K562 (cell line): ENCODE data around the gene BCKDHB. TPM values are rescaled to one million over a fixed set of nuclear protein-coding genes. Genes with fewer than 3 reads are reported as not detected.

Experiments used
- ATAC-seq: fragments of 200-7000 bp; cut with Tn5 transposase; 3 replicates; pipeline ENCODE4 v1.9.1; 2020; ENCODE audit warnings: moderate library complexity
- BruUV-seq: library from RNA; stranded (reverse); fragments of 400-500 nt; replicated peaks from 2 replicates; lab custom pipeline; 2021; lab: Mats Ljungman, UMichigan
- CTCF ChIA-PET: fragments of 300-600 bp; formaldehyde crosslinking; extraction: SDS; loops from one replicate; lab custom pipeline; 2021; ENCODE audit warnings: low intra/inter-chr PET ratio; lab: Yijun Ruan, JAX
- POLR2A ChIA-PET: fragments of 300-600, 350-650 bp; sonication (Branson Sonifier 250); formaldehyde crosslinking; extraction: SDS; loops from one replicate; lab custom pipeline; 2021; ENCODE audit warnings: antibody characterized with exemption, inconsistent platforms; lab: Yijun Ruan, JAX
- DNase-seq, 4 experiments: peaks; one replicate each; pipeline versions ENCODE4 v3.0.0 to v3.0.0-alpha.2; 2011 to 2018; ENCODE audit warnings: low spot score in 3 of 4, mixed read lengths in 3 of 4; ENCODE audit errors: extremely low read depth in 1 of 4
- FAIRE-seq: peaks from 2 replicates; lab custom pipeline; 2011; peaks lifted over from hg19 to GRCh38; lab: Jason Lieb, UNC
- H2AFZ ChIP-seq: 2 replicates; pipeline ENCODE4 v1.6.0; 2011; ENCODE audit warnings: low read depth, low read length, control low read depth, inconsistent platforms
- H3K27ac ChIP-seq: fragments of 200-600 bp; 3 replicates; pipeline ENCODE4 v1.8.0; 2011; ENCODE audit warnings: low read depth, mild to moderate bottlenecking, control low read depth, inconsistent platforms, low read length, moderate library complexity, mixed read lengths; ENCODE audit errors: extremely low read depth
- H3K27me3 ChIP-seq, 2 experiments: fragments of 300-600 bp in 1 of 2; 2 replicates in 1 of 2; 3 replicates in 1 of 2; pipeline versions ENCODE4 v1.6.0 to v1.8.0; 2011; ENCODE audit warnings: inconsistent platforms in 2 of 2, low read length in 2 of 2, mild to moderate bottlenecking in 1 of 2, mixed read lengths in 1 of 2, moderate library complexity in 1 of 2; ENCODE audit not compliant: control insufficient read depth in 2 of 2, insufficient read depth in 2 of 2
- H3K36me3 ChIP-seq: fragments of 300-600 bp; 3 replicates; pipeline ENCODE4 v1.8.0; 2011; ENCODE audit warnings: mild to moderate bottlenecking, low read length, inconsistent platforms; ENCODE audit not compliant: control insufficient read depth, insufficient read depth
- H3K4me1 ChIP-seq, 2 experiments: fragments of 200-600 bp in 1 of 2; replicated peaks in 1 of 2; 2 replicates in 1 of 2; 3 replicates in 1 of 2; pipeline versions ENCODE4 v1.5.1 to v1.8.0; 2011; ENCODE audit warnings: inconsistent platforms in 2 of 2, low read length in 2 of 2, mild to moderate bottlenecking in 1 of 2, mixed read lengths in 1 of 2, moderate library complexity in 1 of 2; ENCODE audit not compliant: control insufficient read depth in 2 of 2, insufficient read depth in 2 of 2
- H3K4me2 ChIP-seq: 2 replicates; pipeline ENCODE4 v1.6.1; 2011; ENCODE audit warnings: low read length, control low read depth, inconsistent platforms, mixed read lengths; ENCODE audit not compliant: insufficient read depth
- H3K4me3 ChIP-seq: fragments of 200-600 bp; sonication (generic), shearing (Covaris generic); 2 replicates; pipeline ENCODE4 v1.5.1; 2016; ENCODE audit warnings: control low read depth, inconsistent platforms
- H3K79me2 ChIP-seq: fragments of 200-600 bp; 3 replicates; pipeline ENCODE4 v1.8.0; 2011; ENCODE audit warnings: low read length, inconsistent platforms; ENCODE audit not compliant: control insufficient read depth, insufficient read depth
- H3K9ac ChIP-seq, 2 experiments: 2 replicates each; pipeline versions ENCODE4 v1.6.0 to v1.6.1; 2011; ENCODE audit warnings: low read depth in 2 of 2, low read length in 2 of 2, control low read depth in 1 of 2, inconsistent platforms in 1 of 2, mild to moderate bottlenecking in 1 of 2, mixed read lengths in 1 of 2; ENCODE audit not compliant: insufficient read depth in 1 of 2
- H3K9me1 ChIP-seq: one replicate; pipeline ENCODE4 v1.6.0; 2011; ENCODE audit warnings: inconsistent platforms, mild to moderate bottlenecking, low read length, moderate library complexity; ENCODE audit not compliant: control insufficient read depth, insufficient read depth
- H3K9me3 ChIP-seq: replicated peaks from 2 replicates; pipeline ENCODE4 v1.5.1; 2011; ENCODE audit warnings: low read depth, low read length, inconsistent platforms; ENCODE audit not compliant: control insufficient read depth, insufficient read depth
- H4K20me1 ChIP-seq: replicated peaks from 2 replicates; pipeline ENCODE4 v1.6.1; 2011; ENCODE audit warnings: low read length, inconsistent platforms, mixed read lengths; ENCODE audit not compliant: control insufficient read depth, insufficient read depth
- CAMTA2 ChIP-seq: fragments of 250-450 bp; sonication (Bioruptor Pico); conservative IDR thresholded peaks from 2 replicates; pipeline ENCODE4 v1.5.1; 2022
- HINFP ChIP-seq: fragments of 450-650 bp; conservative IDR thresholded peaks from 2 replicates; pipeline ENCODE4 v1.6.1; 2016; ENCODE audit warnings: missing genetic modification characterization, low read depth, mild to moderate bottlenecking, control low read depth, missing compliant biosample characterization
- NFXL1 ChIP-seq: fragments of 450-650 bp; formaldehyde crosslinking; IDR thresholded peaks from 2 replicates; pipeline ENCODE4 v1.4.0; 2021; ENCODE audit warnings: mild to moderate bottlenecking
- ZNF12 ChIP-seq: sonication (generic); formaldehyde crosslinking; IDR thresholded peaks from 2 replicates; pipeline ENCODE4 v1.4.0; 2020; ENCODE audit warnings: mild to moderate bottlenecking, missing genetic modification reagents
- ZNF583 ChIP-seq: fragments of 250-450 bp; sonication (Bioruptor Pico); IDR thresholded peaks from 2 replicates; pipeline ENCODE4 v1.4.0; 2020
- ZNF696 ChIP-seq: fragments of 250-450 bp; sonication (Bioruptor Pico); conservative IDR thresholded peaks from 2 replicates; pipeline ENCODE4 v1.4.0; 2020; ENCODE audit warnings: mild to moderate bottlenecking, moderate library complexity
- WGBS: fragments of 100-300 bp; shearing (Covaris generic); methylation state at CpG from one replicate; pipeline ENCODE4 v1.1.6; 2016; ENCODE audit warnings: low coverage, mixed read lengths; ENCODE audit not compliant: insufficient coverage; ENCODE audit errors: missing lambda C conversion rate; 5-methylcytosine and 5-hydroxymethylcytosine counted together
- in situ Hi-C: fragments of 300-500 bp; cut with MboI; formaldehyde crosslinking; loops from 4 replicates; pipeline ENCODE4 v1.15.0; 2018; ENCODE audit warnings: inconsistent platforms, mixed read lengths
- intact Hi-C: fragments of 100-400 bp; cut with micrococcal nuclease; formaldehyde crosslinking; loops from 2 replicates; pipeline ENCODE4 v1.14.2; 2022
- polyA plus RNA-seq, 8 experiments: library from polyadenylated mRNA; depleted of rRNA in 4 of 8; stranded (reverse) in 5 of 8; unstranded in 3 of 8; fragments of >200 nt; fragmentation: Nextera tagmentation in 2 of 8; fragmentation: Illumina TruSeq in 1 of 8; extraction: Ambion mirVana in 2 of 8; extraction: Trizol in 1 of 8; gene quantifications; 2 replicates each; pipeline versions ENCODE4 v1.2.1 to v1.2.3, GENCODE V29; 2011 to 2014; ENCODE audit warnings: inconsistent platforms in 1 of 8, missing spikeins in 1 of 8
- total RNA-seq, 7 experiments: library from RNA; depleted of rRNA in 6 of 7; stranded (reverse); fragments of >200 nt in 6 of 7; fragmentation: Illumina TruSeq in 2 of 7; extraction: Trizol in 2 of 7; gene quantifications; 2 replicates each; pipeline versions ENCODE4 v1.2.1 to v1.2.3, GENCODE V29; 2011 to 2021; ENCODE audit warnings: low replicate concordance in 1 of 7

The BCKDHB gene
- total and polyA plus RNA-seq, 9 of the 15 experiments (the other 6 are each of a cell fraction or from before 2014, with no cell fraction given) = 4.1 to 23.7 (median 7.5) TPM

- TF ChIP-seq HINFP (tag) (no peak), ZNF12 (CRISPR knock-in tag) (no peak), CAMTA2 (CRISPR knock-in tag) (no peak)
Observed at GRCh38 chr6:80182308-80182707, 75.8 kb downstream of the BCKDHB start (continued).

- no TSS peak for BruUV-seq
- Histone ChIP-seq H3K4me1 (no peaks in the 10 kb centered on the region), H3K4me3 (no peak overlapping the region), H3K4me2 (no peak overlapping the region), H3K9ac (no peak overlapping the region)
- in situ Hi-C loops = no loop called here
- FAIRE-seq = no peak
- TF ChIP-seq ZNF583 (CRISPR knock-in tag) (no peak), NFXL1 (CRISPR knock-in tag) (no peak), ZNF696 (no peak)
- TF ChIP-seq, all 486 proteins: peak for 0
- no peak for ATAC-seq
- Histone ChIP-seq H3K27ac (no peak overlapping the region), H4K20me1 (no peaks in the 10 kb centered on the region), H3K27me3 (no peaks in the 10 kb centered on the region), H3K9me1 (no peaks in the 10 kb centered on the region), H3K79me2 (no peaks in the 10 kb centered on the region), H3K9me3 (no peaks in the 10 kb centered on the region), H3K36me3 (no peaks in the 10 kb centered on the region), H2AFZ (no peak overlapping the region)
- CTCF ChIA-PET = no interaction called here
- POLR2A ChIA-PET = no interaction called here
- DNase-seq = no peak
- intact Hi-C loops = no loop called here
- WGBS = 12% methylated on average over 4 of the region's 4 CpGs
Observed at GRCh38 chr6:80183019-80183795, 76.7 kb downstream of the BCKDHB start.
